B cell (primary cell): Measurements from ENCODE around the gene TMTC4.

Source experiments
- EZH2 ChIP-seq: IDR thresholded peaks from 2 replicates; pipeline ENCODE4 v1.6.1; 2012; ENCODE audit warnings: borderline replicate concordance, low read depth, mild to moderate bottlenecking, moderate library complexity, low read length; ENCODE audit not compliant: insufficient read depth, poor library complexity, severe bottlenecking
- TF ChIP-seq, protein P1 (sequence below): fragments of 200-600 bp; IDR thresholded peaks from one replicate; pipeline ENCODE4 v1.8.0; 2022; ENCODE audit warnings: antibody characterized with exemption, mild to moderate bottlenecking

DNA sequence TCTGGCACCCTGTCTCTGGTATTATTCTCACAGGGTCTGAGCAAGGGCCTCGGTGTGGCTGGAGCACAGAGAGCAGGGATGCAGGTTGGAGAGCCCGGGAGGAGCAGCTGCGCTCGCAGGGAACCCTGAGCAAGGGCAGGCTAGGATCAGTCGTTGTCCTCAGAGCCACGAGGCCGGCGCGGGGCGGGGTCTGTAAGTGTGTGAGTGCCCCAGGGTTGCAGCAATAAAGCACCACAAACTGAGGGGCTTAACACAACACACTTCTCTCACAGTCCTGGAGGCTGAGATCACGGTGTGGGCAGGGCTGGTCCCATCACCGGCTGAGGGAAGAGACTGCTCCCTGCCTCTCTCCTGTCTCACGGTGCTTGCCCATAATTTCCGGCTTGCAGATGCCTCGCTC lies 47.5 kb downstream of the TMTC4 start:
- TF ChIP-seq, protein P1, sequence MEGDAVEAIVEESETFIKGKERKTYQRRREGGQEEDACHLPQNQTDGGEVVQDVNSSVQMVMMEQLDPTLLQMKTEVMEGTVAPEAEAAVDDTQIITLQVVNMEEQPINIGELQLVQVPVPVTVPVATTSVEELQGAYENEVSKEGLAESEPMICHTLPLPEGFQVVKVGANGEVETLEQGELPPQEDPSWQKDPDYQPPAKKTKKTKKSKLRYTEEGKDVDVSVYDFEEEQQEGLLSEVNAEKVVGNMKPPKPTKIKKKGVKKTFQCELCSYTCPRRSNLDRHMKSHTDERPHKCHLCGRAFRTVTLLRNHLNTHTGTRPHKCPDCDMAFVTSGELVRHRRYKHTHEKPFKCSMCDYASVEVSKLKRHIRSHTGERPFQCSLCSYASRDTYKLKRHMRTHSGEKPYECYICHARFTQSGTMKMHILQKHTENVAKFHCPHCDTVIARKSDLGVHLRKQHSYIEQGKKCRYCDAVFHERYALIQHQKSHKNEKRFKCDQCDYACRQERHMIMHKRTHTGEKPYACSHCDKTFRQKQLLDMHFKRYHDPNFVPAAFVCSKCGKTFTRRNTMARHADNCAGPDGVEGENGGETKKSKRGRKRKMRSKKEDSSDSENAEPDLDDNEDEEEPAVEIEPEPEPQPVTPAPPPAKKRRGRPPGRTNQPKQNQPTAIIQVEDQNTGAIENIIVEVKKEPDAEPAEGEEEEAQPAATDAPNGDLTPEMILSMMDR, result no peak
- TF ChIP-seq EZH2, result no peak
